ENCODE data around the gene PHF2.

The PHF2 gene

DNA sequence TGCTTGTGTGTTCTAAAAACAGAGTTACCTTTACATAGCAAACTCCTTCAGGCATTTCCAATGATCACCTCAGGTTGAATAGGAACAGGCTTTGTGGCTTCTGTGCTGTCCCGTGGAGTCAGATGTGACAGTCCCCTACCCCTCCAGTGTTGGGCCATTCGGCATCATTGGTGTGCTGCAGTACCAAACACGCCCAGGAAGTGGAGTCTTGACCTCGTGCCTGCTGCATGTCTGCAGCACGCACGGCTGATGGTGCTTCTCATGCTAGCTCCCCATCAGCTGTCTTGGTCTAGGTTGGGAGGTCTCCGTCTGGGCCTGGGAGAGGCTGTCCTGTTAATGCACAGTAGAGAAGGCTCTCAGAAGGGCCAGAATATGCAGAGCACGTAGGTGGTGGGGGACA, 42.5 kb upstream of the PHF2 start:
- no peaks in the 10 kb centered on the region for H3K79me2 ChIP-seq (ENCODE audit: insufficient read depth, low read length)
- H3K9me2 ChIP-seq (replicated peaks; ENCODE audit: insufficient read depth, low read length), result no peaks in the 10 kb centered on the region
- H3K27me3 ChIP-seq (ENCODE audit: low read length), result no peaks in the 10 kb centered on the region
- H3K9ac ChIP-seq (ENCODE audit: low read length), result no peak overlapping the region
- no peaks in the 10 kb centered on the region for H4K20me1 ChIP-seq (ENCODE audit: low read depth, low read length)
- no peak overlapping the region for H3K4me3 ChIP-seq (ENCODE audit: insufficient read depth, low read length, poor library complexity, severe bottlenecking)
- TF ChIP-seq EZH2phosphoT487 (conservative IDR thresholded peaks at IDR 0.05; ENCODE audit: low read length), result no peak
- TF ChIP-seq, protein P1, sequence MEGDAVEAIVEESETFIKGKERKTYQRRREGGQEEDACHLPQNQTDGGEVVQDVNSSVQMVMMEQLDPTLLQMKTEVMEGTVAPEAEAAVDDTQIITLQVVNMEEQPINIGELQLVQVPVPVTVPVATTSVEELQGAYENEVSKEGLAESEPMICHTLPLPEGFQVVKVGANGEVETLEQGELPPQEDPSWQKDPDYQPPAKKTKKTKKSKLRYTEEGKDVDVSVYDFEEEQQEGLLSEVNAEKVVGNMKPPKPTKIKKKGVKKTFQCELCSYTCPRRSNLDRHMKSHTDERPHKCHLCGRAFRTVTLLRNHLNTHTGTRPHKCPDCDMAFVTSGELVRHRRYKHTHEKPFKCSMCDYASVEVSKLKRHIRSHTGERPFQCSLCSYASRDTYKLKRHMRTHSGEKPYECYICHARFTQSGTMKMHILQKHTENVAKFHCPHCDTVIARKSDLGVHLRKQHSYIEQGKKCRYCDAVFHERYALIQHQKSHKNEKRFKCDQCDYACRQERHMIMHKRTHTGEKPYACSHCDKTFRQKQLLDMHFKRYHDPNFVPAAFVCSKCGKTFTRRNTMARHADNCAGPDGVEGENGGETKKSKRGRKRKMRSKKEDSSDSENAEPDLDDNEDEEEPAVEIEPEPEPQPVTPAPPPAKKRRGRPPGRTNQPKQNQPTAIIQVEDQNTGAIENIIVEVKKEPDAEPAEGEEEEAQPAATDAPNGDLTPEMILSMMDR (IDR thresholded peaks at IDR 0.05; ENCODE audit: insufficient read depth, low read length, poor library complexity, severe bottlenecking), result no peak
- H3K36me3 ChIP-seq (ENCODE audit: low read length), result peaks cover 40% of the 10 kb centered on the region
- H3F3A ChIP-seq (ENCODE audit: insufficient read depth), result no peaks in the 10 kb centered on the region
- no peak overlapping the region for H3K4me2 ChIP-seq (ENCODE audit: low read depth, low read length, poor library complexity, severe bottlenecking)
- no peaks in the 10 kb centered on the region for H3K9me3 ChIP-seq (ENCODE audit: insufficient read depth, low read length)
- no peak overlapping the region for H3K27ac ChIP-seq (ENCODE audit: low read depth, low read length)
- H2AFZ ChIP-seq (ENCODE audit: low read depth, low read length, severe bottlenecking), result no peak overlapping the region

DNA sequence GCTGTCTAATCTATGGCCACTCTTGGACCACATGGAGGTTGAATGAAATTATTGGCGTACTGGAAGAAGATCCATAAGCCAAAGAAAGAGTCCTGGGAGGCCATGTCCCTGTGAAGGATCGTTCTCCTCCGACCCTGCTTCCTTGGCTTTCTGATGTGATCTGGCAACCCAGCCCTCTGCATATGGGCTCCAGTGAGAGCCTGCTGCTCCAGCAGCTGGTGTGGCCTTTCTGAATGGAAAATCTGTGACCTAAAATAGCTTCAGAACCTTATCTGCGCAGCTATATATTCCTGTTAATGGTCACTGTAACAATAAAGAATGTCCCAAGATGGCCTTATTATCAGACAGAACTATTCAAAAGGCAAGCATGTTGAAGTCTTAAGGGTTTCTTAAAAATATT, 40.2 kb upstream of the PHF2 start:
- no peak overlapping the region for H3K9ac ChIP-seq (ENCODE audit: low read length)
- no peaks in the 10 kb centered on the region for H4K20me1 ChIP-seq (ENCODE audit: low read depth, low read length)
- H3K4me2 ChIP-seq (ENCODE audit: low read depth, low read length, poor library complexity, severe bottlenecking), result no peak overlapping the region
- TF ChIP-seq EZH2phosphoT487 (conservative IDR thresholded peaks at IDR 0.05; ENCODE audit: low read length), result no peak
- TF ChIP-seq, protein P1 (IDR thresholded peaks at IDR 0.05; ENCODE audit: insufficient read depth, low read length, poor library complexity, severe bottlenecking), result no peak
- no peak overlapping the region for H3K27ac ChIP-seq (ENCODE audit: low read depth, low read length)
- no peaks in the 10 kb centered on the region for H3K9me3 ChIP-seq (ENCODE audit: insufficient read depth, low read length)
- H3K9me2 ChIP-seq (replicated peaks; ENCODE audit: insufficient read depth, low read length), result no peaks in the 10 kb centered on the region
- no peaks in the 10 kb centered on the region for H3F3A ChIP-seq (ENCODE audit: insufficient read depth)
- H3K27me3 ChIP-seq (ENCODE audit: low read length), result no peaks in the 10 kb centered on the region
- peaks cover 21% of the 10 kb centered on the region for H3K36me3 ChIP-seq (ENCODE audit: low read length)
- no peak overlapping the region for H2AFZ ChIP-seq (ENCODE audit: low read depth, low read length, severe bottlenecking)
- no peaks in the 10 kb centered on the region for H3K79me2 ChIP-seq (ENCODE audit: insufficient read depth, low read length)
- H3K4me3 ChIP-seq (ENCODE audit: insufficient read depth, low read length, poor library complexity, severe bottlenecking), result no peak overlapping the region

DNA sequence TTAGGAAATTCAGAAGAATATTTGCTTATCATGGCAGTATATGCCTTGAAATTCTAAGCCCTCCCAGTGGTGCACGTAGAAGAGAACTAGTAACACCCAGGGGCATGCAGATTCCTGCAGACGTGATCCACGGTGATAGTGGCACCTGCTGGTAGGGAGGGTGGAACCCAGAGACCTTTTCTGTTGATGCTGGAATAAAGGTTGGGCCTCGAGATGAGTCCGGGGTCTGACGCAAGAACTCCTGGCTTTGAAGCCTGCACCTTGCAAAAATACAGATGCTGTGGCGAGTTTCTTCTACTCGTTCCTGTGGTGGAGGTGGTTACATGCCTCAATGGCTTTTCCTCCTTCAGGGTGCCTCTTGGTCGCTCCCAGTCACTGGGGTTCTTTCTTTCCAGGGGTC, 39.5 kb upstream of the PHF2 start:
- TF ChIP-seq, protein P1 (IDR thresholded peaks at IDR 0.05; ENCODE audit: insufficient read depth, low read length, poor library complexity, severe bottlenecking), result no peak
- TF ChIP-seq EZH2phosphoT487 (conservative IDR thresholded peaks at IDR 0.05; ENCODE audit: low read length), result no peak
- Histone ChIP-seq H4K20me1 (ENCODE audit: low read depth, low read length) (no peaks in the 10 kb centered on the region), H3K9ac (ENCODE audit: low read length) (no peak overlapping the region), H3K27me3 (ENCODE audit: low read length) (no peaks in the 10 kb centered on the region), H3F3A (ENCODE audit: insufficient read depth) (no peaks in the 10 kb centered on the region), H3K79me2 (ENCODE audit: insufficient read depth, low read length) (no peaks in the 10 kb centered on the region), H3K27ac (ENCODE audit: low read depth, low read length) (no peak overlapping the region), H3K4me3 (ENCODE audit: insufficient read depth, low read length, poor library complexity, severe bottlenecking) (no peak overlapping the region), H3K9me2 (replicated peaks; ENCODE audit: insufficient read depth, low read length) (no peaks in the 10 kb centered on the region), H3K36me3 (ENCODE audit: low read length) (peaks cover 16% of the 10 kb centered on the region), H2AFZ (ENCODE audit: low read depth, low read length, severe bottlenecking) (no peak overlapping the region), H3K9me3 (ENCODE audit: insufficient read depth, low read length) (no peaks in the 10 kb centered on the region), H3K4me2 (ENCODE audit: low read depth, low read length, poor library complexity, severe bottlenecking) (no peak overlapping the region)

All from SU-DHL-6 (cell line).